ENCODE data around the gene BTBD9. TPM values are rescaled to one million over a fixed set of nuclear protein-coding genes. Genes with fewer than 3 reads are reported as not detected.

Gene BTBD9
- total and polyA plus RNA-seq, 4 donors = 8.7 to 73.9 (median 28.3) TPM

DNA sequence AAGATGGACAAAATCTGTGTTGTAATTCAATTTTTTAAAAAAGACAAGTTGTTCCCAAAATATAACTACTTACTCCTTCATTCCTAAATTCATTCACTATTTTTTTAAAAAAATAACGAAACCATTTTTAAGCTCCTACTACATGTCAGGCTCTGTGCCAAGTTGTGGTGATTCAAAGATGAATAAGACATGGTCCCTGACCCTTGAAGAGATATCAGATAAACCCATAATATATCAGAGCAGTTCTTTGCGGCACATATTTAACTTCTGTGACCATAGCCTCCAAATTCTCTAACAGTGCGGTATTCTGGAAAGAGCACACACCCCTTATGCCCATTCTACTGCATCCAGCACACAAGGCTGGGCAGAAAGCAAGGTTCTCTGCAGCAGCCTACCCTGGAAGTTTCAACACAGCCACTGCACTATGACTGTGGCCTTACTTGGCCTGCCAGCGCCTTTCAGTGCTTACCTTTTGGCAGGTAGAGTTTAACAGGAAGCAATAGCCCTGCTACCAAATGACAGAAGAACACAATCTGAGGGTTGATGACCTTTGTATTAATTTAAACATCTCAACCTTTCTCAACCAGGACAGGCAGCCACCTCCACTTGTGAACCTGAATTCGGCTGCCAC lies 406.5 kb downstream of the BTBD9 start:
- H3K4me1 ChIP-seq (ENCODE audit: control insufficient read depth in 5 of 5, insufficient read depth in 5 of 5, low read length in 5 of 5) = peaks cover 0 to 3% (median 0%) of the 10 kb centered on the region in 5 donors
- DNase-seq = no peak
- H3K27ac ChIP-seq (ENCODE audit: low read depth in 1 of 2, low read length in 1 of 2) = no peak overlapping the region
- H3K27me3 ChIP-seq (ENCODE audit: control insufficient read depth in 3 of 3, insufficient read depth in 3 of 3, low read length in 2 of 3) = no peaks in the 10 kb centered on the region
- no peaks in the 10 kb centered on the region for H3K36me3 ChIP-seq (ENCODE audit: control insufficient read depth in 4 of 4, insufficient read depth in 4 of 4, low read length in 4 of 4)
- no peak for ATAC-seq (ENCODE audit: insufficient read depth, low FRiP score)
- no peaks in the 10 kb centered on the region for H3K9me3 ChIP-seq (ENCODE audit: control insufficient read depth in 4 of 4, insufficient read depth in 3 of 4, low read length in 3 of 4)
- H3K4me3 ChIP-seq = no peak overlapping the region
- 92 to 93% methylated on average over 5 of the region's 5 CpGs for WGBS, 2 donors
- TF ChIP-seq, protein P1, sequence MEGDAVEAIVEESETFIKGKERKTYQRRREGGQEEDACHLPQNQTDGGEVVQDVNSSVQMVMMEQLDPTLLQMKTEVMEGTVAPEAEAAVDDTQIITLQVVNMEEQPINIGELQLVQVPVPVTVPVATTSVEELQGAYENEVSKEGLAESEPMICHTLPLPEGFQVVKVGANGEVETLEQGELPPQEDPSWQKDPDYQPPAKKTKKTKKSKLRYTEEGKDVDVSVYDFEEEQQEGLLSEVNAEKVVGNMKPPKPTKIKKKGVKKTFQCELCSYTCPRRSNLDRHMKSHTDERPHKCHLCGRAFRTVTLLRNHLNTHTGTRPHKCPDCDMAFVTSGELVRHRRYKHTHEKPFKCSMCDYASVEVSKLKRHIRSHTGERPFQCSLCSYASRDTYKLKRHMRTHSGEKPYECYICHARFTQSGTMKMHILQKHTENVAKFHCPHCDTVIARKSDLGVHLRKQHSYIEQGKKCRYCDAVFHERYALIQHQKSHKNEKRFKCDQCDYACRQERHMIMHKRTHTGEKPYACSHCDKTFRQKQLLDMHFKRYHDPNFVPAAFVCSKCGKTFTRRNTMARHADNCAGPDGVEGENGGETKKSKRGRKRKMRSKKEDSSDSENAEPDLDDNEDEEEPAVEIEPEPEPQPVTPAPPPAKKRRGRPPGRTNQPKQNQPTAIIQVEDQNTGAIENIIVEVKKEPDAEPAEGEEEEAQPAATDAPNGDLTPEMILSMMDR (IDR thresholded peaks at IDR 0.05; ENCODE audit: control extremely low read depth, extremely low read depth) = no peak
- H3K9ac ChIP-seq (ENCODE audit: insufficient read depth in 1 of 2, low read length in 2 of 2) = no peak overlapping the region

DNA sequence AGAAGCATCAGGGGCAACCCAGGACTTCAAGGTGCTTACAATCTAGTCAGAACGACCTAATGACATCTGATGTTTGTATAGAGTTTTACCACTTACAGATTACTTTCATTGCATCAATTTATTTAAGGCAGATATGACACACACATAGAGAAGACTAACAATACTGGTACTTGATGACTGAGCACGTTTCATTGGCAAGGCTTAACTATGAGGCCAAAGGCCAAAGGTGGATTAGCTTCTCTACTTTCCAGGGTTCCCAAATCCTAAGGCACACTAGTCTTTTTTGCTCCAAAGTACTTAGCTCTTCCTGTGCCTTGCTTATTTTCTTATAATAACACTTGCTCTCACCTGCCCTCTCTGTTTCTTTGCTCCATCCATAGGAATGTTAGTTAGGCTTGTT lies 414.0 kb downstream of the BTBD9 start:
- DNase-seq (no peak), ATAC-seq (ENCODE audit: insufficient read depth, low FRiP score) (no peak)
- Histone ChIP-seq H3K9ac (ENCODE audit: insufficient read depth in 1 of 2, low read length in 2 of 2) (no peak overlapping the region), H3K4me1 (ENCODE audit: control insufficient read depth in 5 of 5, insufficient read depth in 5 of 5, low read length in 5 of 5) (no peaks in the 10 kb centered on the region), H3K9me3 (ENCODE audit: control insufficient read depth in 4 of 4, insufficient read depth in 3 of 4, low read length in 3 of 4) (no peaks in the 10 kb centered on the region), H3K27ac (ENCODE audit: low read depth in 1 of 2, low read length in 1 of 2) (no peak overlapping the region), H3K36me3 (ENCODE audit: control insufficient read depth in 4 of 4, insufficient read depth in 4 of 4, low read length in 4 of 4) (no peaks in the 10 kb centered on the region), H3K4me3 (no peak overlapping the region), H3K27me3 (ENCODE audit: control insufficient read depth in 3 of 3, insufficient read depth in 3 of 3, low read length in 2 of 3) (no peaks in the 10 kb centered on the region)
- TF ChIP-seq, protein P1 (IDR thresholded peaks at IDR 0.05; ENCODE audit: control extremely low read depth, extremely low read depth) = no peak
- 37 to 75% methylated on average over 2 of the region's 2 CpGs for WGBS, 2 donors

DNA sequence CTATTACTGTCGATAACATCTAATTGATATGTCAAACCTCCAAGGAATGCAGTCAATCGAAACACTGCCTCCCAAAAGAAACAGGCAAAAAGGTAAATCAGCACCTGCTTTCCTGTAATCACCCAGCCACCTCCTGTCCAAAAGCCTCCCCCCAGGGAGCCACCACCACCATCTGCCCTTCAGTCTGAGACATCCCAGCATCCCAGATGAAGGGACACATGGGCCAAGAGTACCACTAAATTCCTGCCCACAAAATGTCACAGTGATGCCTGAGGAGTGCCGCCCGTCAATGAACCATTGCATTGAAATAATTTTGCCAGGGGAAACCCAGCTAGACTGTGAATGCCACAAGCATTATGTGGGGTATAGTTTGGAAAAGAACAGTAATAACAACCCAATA lies 418.5 kb downstream of the BTBD9 start:
- WGBS, 2 donors = 96 to 97% methylated on average over 4 of the region's 4 CpGs
- TF ChIP-seq, protein P1 (IDR thresholded peaks at IDR 0.05; ENCODE audit: control extremely low read depth, extremely low read depth) = no peak
- Histone ChIP-seq H3K4me3 (no peak overlapping the region), H3K4me1 (ENCODE audit: control insufficient read depth in 5 of 5, insufficient read depth in 5 of 5, low read length in 5 of 5) (peaks cover 0 to 3% (median 0%) of the 10 kb centered on the region in 5 donors), H3K9me3 (ENCODE audit: control insufficient read depth in 4 of 4, insufficient read depth in 3 of 4, low read length in 3 of 4) (no peaks in the 10 kb centered on the region), H3K9ac (ENCODE audit: insufficient read depth in 1 of 2, low read length in 2 of 2) (no peak overlapping the region), H3K36me3 (ENCODE audit: control insufficient read depth in 4 of 4, insufficient read depth in 4 of 4, low read length in 4 of 4) (peaks cover 0 to 3% (median 0%) of the 10 kb centered on the region in 4 donors), H3K27ac (ENCODE audit: low read depth in 1 of 2, low read length in 1 of 2) (no peak overlapping the region), H3K27me3 (ENCODE audit: control insufficient read depth in 3 of 3, insufficient read depth in 3 of 3, low read length in 2 of 3) (no peaks in the 10 kb centered on the region)
- ATAC-seq (ENCODE audit: insufficient read depth, low FRiP score) (no peak), DNase-seq (no peak)
